ENCODE measurements around the gene KLHL29. TPM values are rescaled to one million over a fixed set of nuclear protein-coding genes. Genes with fewer than 3 reads are reported as not detected.
"Not testable (repeated sequence)": the region's sequence is repeated elsewhere in the genome, so short reads cannot be mapped to it uniquely, and the experiment has no call there.

Gene KLHL29
- total RNA-seq, 1 experiment from 2014 or later: 16.7 TPM

DNA sequence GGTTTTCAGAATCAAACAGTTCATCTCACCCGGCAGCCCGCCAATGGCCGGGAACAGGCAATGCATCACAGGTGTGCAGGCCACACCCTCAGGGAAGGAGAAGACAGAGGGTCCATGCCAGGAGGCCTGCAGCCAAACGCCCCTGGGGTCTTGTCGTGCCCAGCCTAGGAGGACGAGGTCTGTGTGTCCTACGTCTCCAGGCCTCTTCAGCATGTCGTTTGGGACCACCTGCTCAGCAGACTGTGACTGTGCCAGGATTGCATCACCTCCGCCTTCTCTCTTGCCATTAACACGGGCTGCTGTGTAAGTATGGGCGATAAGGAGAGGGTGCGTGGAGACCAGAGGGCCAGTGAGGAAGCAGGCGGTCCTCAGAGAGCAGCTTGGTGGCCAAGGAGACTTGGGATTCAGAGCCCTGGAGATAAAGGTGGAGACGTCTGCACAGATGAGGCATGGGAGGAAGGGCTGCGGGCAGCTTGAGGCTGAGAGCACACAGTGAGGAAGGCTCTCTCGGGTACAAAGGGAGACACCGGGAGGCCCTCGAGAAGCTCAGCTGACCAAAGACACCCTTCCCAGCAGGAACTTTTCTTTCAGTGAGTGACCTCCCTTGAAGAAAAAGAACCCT, 37.4 kb upstream of the KLHL29 start:
- POLR2A ChIA-PET: no interaction called here

DNA sequence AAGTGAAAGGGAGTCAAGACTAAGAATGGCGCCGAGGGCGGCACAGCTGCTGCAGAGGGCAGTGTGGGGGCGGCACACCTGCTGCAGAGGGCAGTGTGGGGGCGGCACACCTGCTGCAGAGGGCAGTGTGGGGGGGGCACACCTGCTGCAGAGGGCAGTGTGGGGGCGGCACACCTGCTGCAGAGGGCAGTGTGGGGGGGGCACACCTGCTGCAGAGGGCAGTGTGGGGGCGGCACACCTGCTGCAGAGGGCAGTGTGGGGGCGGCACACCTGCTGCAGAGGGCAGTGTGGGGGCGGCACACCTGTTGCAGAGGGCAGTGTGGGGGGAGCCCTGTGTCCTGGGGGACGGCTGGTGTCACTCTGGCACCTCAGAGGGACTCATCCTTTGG, 36.9 kb upstream of the KLHL29 start:
- H3K9ac ChIP-seq (ENCODE audit: low read length); H3K79me2 ChIP-seq (ENCODE audit: insufficient read depth, low read length); RAD21 ChIA-PET (ENCODE audit: low non-redundant PET in 1 of 2, low total read pairs in 2 of 2, uncharacterized antibody in 2 of 2, unreplicated experiment in 2 of 2); H3K4me2 ChIP-seq (ENCODE audit: low read length); ATAC-seq; H3K4me3 ChIP-seq (replicated peaks in 1 of 2; ENCODE audit: low read depth in 1 of 2, low read length in 2 of 2); H4K20me1 ChIP-seq (ENCODE audit: insufficient read depth); H2AFZ ChIP-seq (ENCODE audit: low read depth, low read length, poor library complexity, severe bottlenecking); CTCF ChIA-PET; POLR2A ChIA-PET; intact Hi-C loops (cut with micrococcal nuclease); H3K36me3 ChIP-seq (ENCODE audit: control insufficient read depth in 1 of 2, insufficient read depth in 2 of 2, low read length in 2 of 2); DNase-seq (ENCODE audit: low read depth, low spot score); H3K9me3 ChIP-seq (ENCODE audit: control insufficient read depth in 1 of 2, insufficient read depth in 1 of 2, low read depth in 1 of 2, low read length in 2 of 2); BruUV-seq (replicated peaks); H3K9me2 ChIP-seq (ENCODE audit: insufficient read depth); H3K27ac ChIP-seq (ENCODE audit: low read depth, low read length): not testable (repeated sequence)
- Histone ChIP-seq H3K27me3 (ENCODE audit: insufficient read depth, low read length) (peaks cover 29% of the 10 kb centered on the region), H3K4me1 (ENCODE audit: control insufficient read depth in 1 of 2, insufficient read depth in 2 of 2, low read length in 2 of 2) (peaks cover 0 to 10% of the 10 kb centered on the region in 2 experiments; a peak in 2 of 4 replicates)
- TF ChIP-seq EGR1 (IDR thresholded peaks at IDR 0.05; ENCODE audit: low read depth): peak; percentile 42; the same call in 1 of the 2 replicates

More for the DNA sequence above, 37.4 kb upstream of the KLHL29 start:
- H3K9ac ChIP-seq (ENCODE audit: low read length): no peak overlapping the region
- H3K4me3 ChIP-seq (replicated peaks in 1 of 2; ENCODE audit: low read depth in 1 of 2, low read length in 2 of 2): no peak overlapping the region
- no peak overlapping the region for H2AFZ ChIP-seq (ENCODE audit: low read depth, low read length, poor library complexity, severe bottlenecking)
- no peaks in the 10 kb centered on the region for H3K9me2 ChIP-seq (ENCODE audit: insufficient read depth)
- no peak for TF ChIP-seq EGR1 (IDR thresholded peaks at IDR 0.05; ENCODE audit: low read depth)
- ChIA-PET RAD21 (ENCODE audit: low non-redundant PET in 1 of 2, low total read pairs in 2 of 2, uncharacterized antibody in 2 of 2, unreplicated experiment in 2 of 2) (no interaction called here), CTCF (no interaction called here)
- no peaks in the 10 kb centered on the region for H4K20me1 ChIP-seq (ENCODE audit: insufficient read depth)
- ATAC-seq (no peak), DNase-seq (ENCODE audit: low read depth, low spot score) (no peak)
- no peak overlapping the region for H3K4me2 ChIP-seq (ENCODE audit: low read length)
- no peaks in the 10 kb centered on the region; a peak in 1 of 4 replicates for H3K9me3 ChIP-seq (ENCODE audit: control insufficient read depth in 1 of 2, insufficient read depth in 1 of 2, low read depth in 1 of 2, low read length in 2 of 2)
- no peaks in the 10 kb centered on the region for H3K79me2 ChIP-seq (ENCODE audit: insufficient read depth, low read length)
- intact Hi-C loops (cut with micrococcal nuclease): no loop called here
- no TSS peak for BruUV-seq (replicated peaks)
- no peaks in the 10 kb centered on the region for H3K36me3 ChIP-seq (ENCODE audit: control insufficient read depth in 1 of 2, insufficient read depth in 2 of 2, low read length in 2 of 2)
- H3K4me1 ChIP-seq (ENCODE audit: control insufficient read depth in 1 of 2, insufficient read depth in 2 of 2, low read length in 2 of 2): peaks cover 0 to 10% of the 10 kb centered on the region in 2 experiments; a peak in 2 of 4 replicates
- peaks cover 29% of the 10 kb centered on the region for H3K27me3 ChIP-seq (ENCODE audit: insufficient read depth, low read length)
- no peak overlapping the region for H3K27ac ChIP-seq (ENCODE audit: low read depth, low read length)

DNA sequence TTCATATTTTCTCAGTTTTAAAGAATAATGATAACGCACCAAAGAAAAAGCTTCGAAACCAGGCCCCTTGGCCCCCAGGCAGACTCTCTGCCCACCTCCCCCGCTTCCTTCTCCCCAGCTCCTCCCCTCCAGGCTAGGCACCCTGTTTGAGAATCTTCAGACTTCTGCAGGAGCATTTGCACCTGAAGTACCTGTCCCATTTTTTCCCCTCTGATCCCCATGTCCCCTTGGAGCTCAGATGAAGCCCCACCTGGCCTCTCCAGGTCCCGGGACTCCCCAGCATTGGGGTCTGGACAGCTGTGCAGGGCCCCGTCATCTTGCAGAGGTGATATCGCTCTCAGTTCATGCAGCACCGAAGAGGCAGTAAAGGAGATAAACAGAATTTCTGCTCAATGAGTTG, 35.5 kb upstream of the KLHL29 start:
- ATAC-seq: no peak
- H3K27me3 ChIP-seq (ENCODE audit: insufficient read depth, low read length): peaks cover 21% of the 10 kb centered on the region
- POLR2A ChIA-PET: no interaction called here

More for the DNA sequence above, 35.5 kb upstream of the KLHL29 start:
- intact Hi-C loops (cut with micrococcal nuclease): no loop called here
- ChIA-PET CTCF (no interaction called here), RAD21 (ENCODE audit: low non-redundant PET in 1 of 2, low total read pairs in 2 of 2, uncharacterized antibody in 2 of 2, unreplicated experiment in 2 of 2) (no interaction called here)
- H3K4me3 ChIP-seq (replicated peaks in 1 of 2; ENCODE audit: low read depth in 1 of 2, low read length in 2 of 2): no peak overlapping the region
- TF ChIP-seq, protein P1, sequence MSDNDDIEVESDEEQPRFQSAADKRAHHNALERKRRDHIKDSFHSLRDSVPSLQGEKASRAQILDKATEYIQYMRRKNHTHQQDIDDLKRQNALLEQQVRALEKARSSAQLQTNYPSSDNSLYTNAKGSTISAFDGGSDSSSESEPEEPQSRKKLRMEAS (IDR thresholded peaks at IDR 0.05): no peak
- TF ChIP-seq ELF1 (IDR thresholded peaks at IDR 0.05; ENCODE audit: borderline replicate concordance, low read depth) (no peak), ZFX (IDR thresholded peaks at IDR 0.05) (no peak)
- TF ChIP-seq, protein P2, sequence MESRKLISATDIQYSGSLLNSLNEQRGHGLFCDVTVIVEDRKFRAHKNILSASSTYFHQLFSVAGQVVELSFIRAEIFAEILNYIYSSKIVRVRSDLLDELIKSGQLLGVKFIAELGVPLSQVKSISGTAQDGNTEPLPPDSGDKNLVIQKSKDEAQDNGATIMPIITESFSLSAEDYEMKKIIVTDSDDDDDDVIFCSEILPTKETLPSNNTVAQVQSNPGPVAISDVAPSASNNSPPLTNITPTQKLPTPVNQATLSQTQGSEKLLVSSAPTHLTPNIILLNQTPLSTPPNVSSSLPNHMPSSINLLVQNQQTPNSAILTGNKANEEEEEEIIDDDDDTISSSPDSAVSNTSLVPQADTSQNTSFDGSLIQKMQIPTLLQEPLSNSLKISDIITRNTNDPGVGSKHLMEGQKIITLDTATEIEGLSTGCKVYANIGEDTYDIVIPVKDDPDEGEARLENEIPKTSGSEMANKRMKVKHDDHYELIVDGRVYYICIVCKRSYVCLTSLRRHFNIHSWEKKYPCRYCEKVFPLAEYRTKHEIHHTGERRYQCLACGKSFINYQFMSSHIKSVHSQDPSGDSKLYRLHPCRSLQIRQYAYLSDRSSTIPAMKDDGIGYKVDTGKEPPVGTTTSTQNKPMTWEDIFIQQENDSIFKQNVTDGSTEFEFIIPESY (IDR thresholded peaks at IDR 0.05; ENCODE audit: extremely low read depth, insufficient replicate concordance, low read length): no peak
- H4K20me1 ChIP-seq (ENCODE audit: insufficient read depth): no peaks in the 10 kb centered on the region
- H3K9me3 ChIP-seq (ENCODE audit: control insufficient read depth in 1 of 2, insufficient read depth in 1 of 2, low read depth in 1 of 2, low read length in 2 of 2): no peaks in the 10 kb centered on the region; a peak in 1 of 4 replicates
- no peak overlapping the region for H3K27ac ChIP-seq (ENCODE audit: low read depth, low read length)
- peaks cover 0 to 10% of the 10 kb centered on the region in 2 experiments; a peak in 2 of 4 replicates for H3K4me1 ChIP-seq (ENCODE audit: control insufficient read depth in 1 of 2, insufficient read depth in 2 of 2, low read length in 2 of 2)
- DNase-seq (ENCODE audit: low read depth, low spot score): no peak
- H3K79me2 ChIP-seq (ENCODE audit: insufficient read depth, low read length): no peaks in the 10 kb centered on the region
- H2AFZ ChIP-seq (ENCODE audit: low read depth, low read length, poor library complexity, severe bottlenecking): no peak overlapping the region
- no peak overlapping the region for H3K4me2 ChIP-seq (ENCODE audit: low read length)
- no TSS peak for BruUV-seq (replicated peaks)
- H3K36me3 ChIP-seq (ENCODE audit: control insufficient read depth in 1 of 2, insufficient read depth in 2 of 2, low read length in 2 of 2): no peaks in the 10 kb centered on the region
- no peak overlapping the region for H3K9ac ChIP-seq (ENCODE audit: low read length)
- no peaks in the 10 kb centered on the region for H3K9me2 ChIP-seq (ENCODE audit: insufficient read depth)
